ENCODE measurements around the gene AFTPH.

AFTPH gene

DNA sequence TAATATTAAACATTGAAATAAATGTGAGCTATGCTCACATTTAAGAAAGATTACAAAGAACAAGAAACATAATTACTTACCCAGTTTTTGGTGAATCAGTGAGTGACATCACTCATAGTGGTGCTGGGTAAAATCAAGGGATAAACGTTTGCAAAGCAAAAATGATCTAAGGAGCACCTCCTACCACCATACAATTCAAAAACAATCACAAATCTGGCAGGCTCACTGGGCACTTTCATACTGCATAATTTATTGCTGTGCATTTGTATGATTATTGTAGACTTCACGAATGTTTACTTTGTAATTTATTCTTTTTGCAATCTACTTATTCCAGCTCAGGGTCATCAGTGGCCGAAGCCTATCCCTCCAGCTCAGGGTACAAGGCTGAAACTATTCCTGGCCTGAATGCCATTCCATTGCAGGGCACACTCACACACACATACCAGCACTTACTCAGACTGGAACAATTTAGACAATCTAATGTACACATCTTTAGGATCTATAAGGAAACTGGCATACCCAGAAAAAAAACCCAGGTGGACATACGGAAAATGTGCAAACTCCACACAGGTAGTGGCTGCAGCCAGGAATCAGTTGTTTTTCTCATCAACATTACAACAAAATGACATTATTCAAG is 34.4 kb downstream of the AFTPH start:
- Histone ChIP-seq H3K9me3 (no peaks in the 10 kb centered on the region), H4K20me1 (peaks cover 43% of the 10 kb centered on the region), H3K27ac (no peak overlapping the region), H3K4me1 (0 out of 2 replicates have a peak, but pooled peaks cover 4% of the 10 kb centered on the region), H3K36me3 (peaks cover 24% of the 10 kb centered on the region), H3K27me3 (no peaks in the 10 kb centered on the region), H3K4me3 (no peak overlapping the region), H3K4me2 (no peak overlapping the region), H3K9ac (no peak overlapping the region)
- TF ChIP-seq Cebpa-rat (IDR thresholded peaks at IDR 0.05): no peak

DNA sequence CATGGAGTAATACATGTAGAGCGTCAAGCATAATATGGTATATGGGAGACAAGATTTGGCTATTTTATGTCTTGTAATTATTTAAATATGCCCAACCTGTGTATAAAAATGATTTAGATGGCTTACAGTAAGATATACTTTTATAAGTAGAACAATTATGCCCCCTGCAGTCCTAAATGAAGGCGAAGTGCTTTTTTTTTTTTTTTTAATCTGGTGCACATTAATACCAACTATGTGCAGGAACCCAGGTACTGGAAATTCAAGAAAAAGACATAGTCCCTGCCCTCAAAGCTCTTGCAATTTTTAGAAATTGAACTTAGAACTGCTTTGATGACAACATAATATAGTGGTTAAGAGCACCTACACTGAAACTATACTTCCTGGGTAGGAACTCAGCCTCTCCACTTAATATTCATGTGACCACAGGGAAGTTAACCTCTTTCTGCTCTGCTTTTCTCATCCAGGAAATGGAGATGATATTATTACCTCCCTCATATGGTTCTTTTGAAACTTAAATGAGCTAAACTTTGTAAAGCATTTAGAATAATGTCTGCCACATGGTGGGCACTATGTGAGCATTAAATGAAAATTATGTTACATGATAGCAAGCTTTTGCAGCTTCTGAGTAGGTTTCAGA is 38.1 kb downstream of the AFTPH start:
- no peaks in the 10 kb centered on the region for H3K27me3 ChIP-seq
- no peak overlapping the region for H3K4me2 ChIP-seq
- no peak for TF ChIP-seq Cebpa-rat (IDR thresholded peaks at IDR 0.05)
- peaks cover 48% of the 10 kb centered on the region for H4K20me1 ChIP-seq
- H3K4me1 ChIP-seq: 0 out of 2 replicates have a peak, but pooled peaks cover 4% of the 10 kb centered on the region
- no peak overlapping the region for H3K27ac ChIP-seq
- H3K9me3 ChIP-seq: no peaks in the 10 kb centered on the region
- no peak overlapping the region for H3K9ac ChIP-seq
- no peak overlapping the region for H3K4me3 ChIP-seq
- peaks cover 15% of the 10 kb centered on the region; the same call in 1 of the 2 replicates for H3K36me3 ChIP-seq

DNA sequence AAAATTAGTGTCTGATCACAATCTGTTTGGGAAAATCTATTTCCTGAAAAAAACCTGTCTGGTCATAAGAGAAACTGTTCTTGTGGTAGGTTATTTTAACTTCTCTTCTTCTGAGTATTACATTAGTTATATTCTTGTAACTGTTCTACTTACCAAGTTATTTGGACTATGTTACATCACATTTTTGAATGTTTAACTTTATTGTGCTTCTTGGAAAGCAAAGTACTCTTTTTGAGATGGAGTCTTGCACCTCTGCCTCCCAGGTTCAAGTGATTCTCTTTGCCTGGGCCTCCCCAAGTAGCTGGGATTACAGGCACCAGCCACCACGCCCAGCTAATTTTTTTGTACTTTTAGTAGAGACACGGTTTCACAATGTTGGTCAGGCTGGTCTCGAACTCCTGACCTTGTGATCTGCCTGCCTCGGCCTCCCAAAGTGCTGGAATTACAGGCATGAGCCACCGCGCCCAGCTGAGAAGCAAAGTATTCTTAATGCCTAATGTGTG is 39.4 kb downstream of the AFTPH start:
- Histone ChIP-seq H3K9me3 (no peaks in the 10 kb centered on the region), H3K9ac (no peak overlapping the region), H3K27ac (no peak overlapping the region), H3K36me3 (peaks cover 24% of the 10 kb centered on the region), H3K4me3 (no peak overlapping the region), H4K20me1 (peaks cover 55% of the 10 kb centered on the region), H3K4me2 (no peak overlapping the region), H3K27me3 (no peaks in the 10 kb centered on the region), H3K4me1 (0 out of 2 replicates have a peak, but pooled peaks cover 4% of the 10 kb centered on the region)
- TF ChIP-seq Cebpa-rat (IDR thresholded peaks at IDR 0.05): no peak

GRCh38 chr2:64565949-64566710 is 42.0 kb downstream of the AFTPH start:
- no peaks in the 10 kb centered on the region for H3K9me3 ChIP-seq
- H3K4me1 ChIP-seq: 0 out of 2 replicates have a peak, but pooled peaks cover 4% of the 10 kb centered on the region
- H3K4me3 ChIP-seq: no peak overlapping the region
- H4K20me1 ChIP-seq: peaks cover 49% of the 10 kb centered on the region
- TF ChIP-seq Cebpa-rat (IDR thresholded peaks at IDR 0.05): no peak
- H3K27ac ChIP-seq: no peak overlapping the region
- no peak overlapping the region for H3K9ac ChIP-seq
- no peaks in the 10 kb centered on the region for H3K27me3 ChIP-seq
- peaks cover 19% of the 10 kb centered on the region for H3K36me3 ChIP-seq
- no peak overlapping the region for H3K4me2 ChIP-seq

- no peak for TF ChIP-seq Cebpa-rat (IDR thresholded peaks at IDR 0.05)
- Histone ChIP-seq H3K4me1 (0 out of 2 replicates have a peak, but pooled peaks cover 1% of the 10 kb centered on the region), H4K20me1 (peaks cover 36% of the 10 kb centered on the region), H3K27me3 (no peaks in the 10 kb centered on the region), H3K4me2 (no peak overlapping the region), H3K9ac (no peak overlapping the region), H3K27ac (no peak overlapping the region), H3K4me3 (no peak overlapping the region), H3K36me3 (peaks cover 29% of the 10 kb centered on the region), H3K9me3 (no peaks in the 10 kb centered on the region)
Observed at GRCh38 chr2:64567473-64567872, 43.3 kb downstream of the AFTPH start.

DNA sequence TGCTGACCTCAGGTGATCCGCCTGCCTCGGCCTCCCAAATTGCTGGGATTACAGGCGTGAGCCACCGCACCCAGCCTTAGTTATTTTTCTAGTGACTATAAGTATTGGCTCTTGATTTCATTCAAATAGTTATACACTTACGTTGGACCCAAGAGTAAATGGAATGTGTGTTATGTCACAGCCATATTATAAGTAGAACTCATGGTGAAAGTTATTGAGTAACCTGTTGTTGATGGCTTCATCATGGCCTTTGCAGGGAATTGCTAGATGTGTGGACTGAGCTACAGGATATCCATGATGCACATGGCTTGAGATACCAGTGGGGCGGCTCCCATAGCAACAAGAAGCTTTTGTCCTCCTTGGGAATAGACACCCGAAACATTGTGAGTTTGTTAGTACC is 44.7 kb downstream of the AFTPH start:
- peaks cover 23% of the 10 kb centered on the region for H4K20me1 ChIP-seq
- H3K4me1 ChIP-seq: no peaks in the 10 kb centered on the region
- peaks cover 38% of the 10 kb centered on the region for H3K36me3 ChIP-seq

DNA sequence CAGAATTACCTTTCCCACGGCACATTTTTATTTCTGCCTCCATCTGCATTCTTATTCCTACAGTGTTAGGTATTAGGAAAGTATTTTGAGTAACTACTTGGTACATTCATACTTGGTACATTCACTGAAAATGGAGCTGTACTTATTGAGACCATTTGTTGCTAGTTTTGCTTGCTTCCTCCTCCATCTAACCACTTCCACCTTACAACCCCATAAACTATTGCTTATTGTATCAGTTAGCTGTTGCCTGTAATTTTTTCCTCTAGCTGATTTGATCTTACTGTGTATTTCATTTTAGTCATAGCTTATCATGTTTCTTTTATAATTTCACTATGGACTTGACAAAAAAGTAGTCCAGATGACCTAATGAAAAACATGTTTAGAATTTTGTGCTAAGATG is 50.7 kb downstream of the AFTPH start:
- TF ChIP-seq Cebpa-rat (IDR thresholded peaks at IDR 0.05): no peak
- Histone ChIP-seq H3K4me2 (no peak overlapping the region), H4K20me1 (no peaks in the 10 kb centered on the region), H3K4me3 (no peak overlapping the region), H3K4me1 (no peaks in the 10 kb centered on the region), H3K9me3 (no peaks in the 10 kb centered on the region), H3K27ac (no peak overlapping the region), H3K27me3 (no peaks in the 10 kb centered on the region), H3K36me3 (peaks cover 71% of the 10 kb centered on the region), H3K9ac (no peak overlapping the region)

More for the DNA sequence above, 44.7 kb downstream of the AFTPH start:
- Histone ChIP-seq H3K27ac (no peak overlapping the region), H3K9ac (no peak overlapping the region), H3K27me3 (no peaks in the 10 kb centered on the region), H3K9me3 (no peaks in the 10 kb centered on the region), H3K4me3 (no peak overlapping the region), H3K4me2 (no peak overlapping the region)
- TF ChIP-seq Cebpa-rat (IDR thresholded peaks at IDR 0.05): no peak

- Histone ChIP-seq H3K27ac (no peak overlapping the region), H3K4me3 (no peak overlapping the region), H3K27me3 (no peaks in the 10 kb centered on the region), H3K9me3 (no peaks in the 10 kb centered on the region), H3K9ac (no peak overlapping the region), H3K4me1 (0 out of 2 replicates have a peak, but pooled peaks cover 3% of the 10 kb centered on the region), H3K4me2 (no peak overlapping the region), H3K36me3 (peaks cover 53% of the 10 kb centered on the region), H4K20me1 (no peaks in the 10 kb centered on the region)
- no peak for TF ChIP-seq Cebpa-rat (IDR thresholded peaks at IDR 0.05)
Observed at GRCh38 chr2:64581018-64581417, 56.9 kb downstream of the AFTPH start.

DNA sequence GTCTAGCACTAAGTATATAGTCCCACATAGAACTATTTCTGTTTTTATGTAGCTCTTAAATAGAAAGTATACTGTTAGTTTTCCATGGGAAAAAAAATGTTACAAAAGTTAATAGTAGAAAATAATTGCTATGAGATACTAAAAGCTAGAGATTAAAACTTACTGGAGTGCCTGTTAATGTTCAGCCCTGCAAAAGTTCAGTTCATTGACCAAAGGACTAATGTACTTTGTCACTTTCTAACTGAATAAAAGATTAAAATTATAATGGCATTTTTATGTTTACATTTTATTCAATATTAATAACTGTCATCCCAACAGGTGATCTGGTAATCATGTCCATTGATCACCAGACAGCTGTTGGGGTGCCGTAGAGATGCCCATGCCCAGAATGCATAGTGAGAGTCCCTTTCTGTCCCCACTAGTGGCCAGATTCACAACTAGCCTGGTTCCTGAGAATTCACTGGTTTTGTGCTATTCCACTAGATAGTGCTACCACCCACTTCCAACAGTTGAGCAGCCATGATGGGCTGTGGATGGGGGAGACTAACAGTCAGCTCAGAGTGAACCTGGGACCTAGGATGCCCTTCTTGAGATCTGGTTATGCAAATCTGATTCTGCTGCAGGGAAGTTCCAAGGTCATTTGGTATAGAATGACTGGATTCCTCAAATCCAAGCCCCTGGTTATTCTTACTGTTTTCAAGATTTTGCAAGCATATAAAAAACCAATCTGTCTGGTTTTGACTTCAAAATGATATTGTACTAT is 57.8 kb downstream of the AFTPH start:
- peaks cover 45% of the 10 kb centered on the region for H3K36me3 ChIP-seq
- TF ChIP-seq Cebpa-rat (IDR thresholded peaks at IDR 0.05): no peak
- H3K4me3 ChIP-seq: no peak overlapping the region

More for the DNA sequence above, 57.8 kb downstream of the AFTPH start:
- no peaks in the 10 kb centered on the region for H3K27me3 ChIP-seq
- H3K4me2 ChIP-seq: no peak overlapping the region
- H3K4me1 ChIP-seq: peaks cover 10% of the 10 kb centered on the region; the same call in 1 of the 2 replicates
- no peaks in the 10 kb centered on the region for H3K9me3 ChIP-seq
- H3K9ac ChIP-seq: no peak overlapping the region
- H3K27ac ChIP-seq: no peak overlapping the region
- no peaks in the 10 kb centered on the region for H4K20me1 ChIP-seq

Data from BLaER1 (cell line).